ENCODE results near the gene ARID1B.

ARID1B gene

GRCh38 chr6:157012355-157012754 lies 235.2 kb downstream of the ARID1B start:
- FAIRE-seq (peak; percentile 35), DNase-seq (ENCODE audit: insufficient read length, low spot score) (no peak)

GRCh38 chr6:157013649-157014304 lies 236.6 kb downstream of the ARID1B start:
- no peak for DNase-seq (ENCODE audit: insufficient read length, low spot score)
- no peak for FAIRE-seq

- DNase-seq (ENCODE audit: insufficient read length, low spot score) (no peak), FAIRE-seq (peak; percentile 21)
Observed at GRCh38 chr6:157014871-157015270, 237.7 kb downstream of the ARID1B start.

- DNase-seq (ENCODE audit: insufficient read length, low spot score) (no peak), FAIRE-seq (no peak)
Observed at GRCh38 chr6:157017022-157017421, 239.8 kb downstream of the ARID1B start.

GRCh38 chr6:157017861-157018260 lies 240.7 kb downstream of the ARID1B start:
- no peak for DNase-seq (ENCODE audit: insufficient read length, low spot score)
- no peak for FAIRE-seq

GRCh38 chr6:157019115-157019641 lies 242.0 kb downstream of the ARID1B start:
- no peak for DNase-seq (ENCODE audit: insufficient read length, low spot score)
- peak; percentile 92 for FAIRE-seq

- no peak for FAIRE-seq
- DNase-seq (ENCODE audit: insufficient read length, low spot score): no peak
Observed at GRCh38 chr6:157019733-157020132, 242.6 kb downstream of the ARID1B start.

GRCh38 chr6:157020398-157020797 lies 243.2 kb downstream of the ARID1B start:
- DNase-seq (ENCODE audit: insufficient read length, low spot score): no peak
- FAIRE-seq: no peak

- peak; percentile 93 for FAIRE-seq
- peak; percentile 40 for DNase-seq (ENCODE audit: insufficient read length, low spot score)
Observed at GRCh38 chr6:157020881-157021343, 243.7 kb downstream of the ARID1B start.

- peak; percentile 88 for FAIRE-seq
- DNase-seq (ENCODE audit: insufficient read length, low spot score): peak; percentile 57
Observed at GRCh38 chr6:157021344-157021992, 244.3 kb downstream of the ARID1B start.

GRCh38 chr6:157021993-157022740 lies 245.0 kb downstream of the ARID1B start:
- FAIRE-seq (peak; percentile 89), DNase-seq (ENCODE audit: insufficient read length, low spot score) (peak; percentile 63)

- FAIRE-seq (peak; percentile 84), DNase-seq (ENCODE audit: insufficient read length, low spot score) (no peak)
Observed at GRCh38 chr6:157023958-157024357, 246.8 kb downstream of the ARID1B start.

- FAIRE-seq (peak; percentile 51), DNase-seq (ENCODE audit: insufficient read length, low spot score) (no peak)
Observed at GRCh38 chr6:157024745-157025144, 247.6 kb downstream of the ARID1B start.

GRCh38 chr6:157025437-157025836 lies 248.3 kb downstream of the ARID1B start:
- DNase-seq (ENCODE audit: insufficient read length, low spot score) (no peak), FAIRE-seq (no peak)

GRCh38 chr6:157029980-157030690 lies 253.0 kb downstream of the ARID1B start:
- no peak for DNase-seq (ENCODE audit: insufficient read length, low spot score)
- peak; percentile 75 for FAIRE-seq

GRCh38 chr6:157030755-157031154 lies 253.6 kb downstream of the ARID1B start:
- FAIRE-seq (no peak), DNase-seq (ENCODE audit: insufficient read length, low spot score) (no peak)

- DNase-seq (ENCODE audit: insufficient read length, low spot score) (no peak), FAIRE-seq (no peak)
Observed at GRCh38 chr6:157032923-157033322, 255.7 kb downstream of the ARID1B start.

GRCh38 chr6:157033428-157034140 lies 256.4 kb downstream of the ARID1B start:
- FAIRE-seq (peak; percentile 80), DNase-seq (ENCODE audit: insufficient read length, low spot score) (no peak)

GRCh38 chr6:157034436-157035230 lies 257.5 kb downstream of the ARID1B start:
- peak; percentile 61 for FAIRE-seq
- no peak for DNase-seq (ENCODE audit: insufficient read length, low spot score)

All from GM19239 (cell line).